ENCODE data around the gene PELI1.

PELI1 gene

DNA sequence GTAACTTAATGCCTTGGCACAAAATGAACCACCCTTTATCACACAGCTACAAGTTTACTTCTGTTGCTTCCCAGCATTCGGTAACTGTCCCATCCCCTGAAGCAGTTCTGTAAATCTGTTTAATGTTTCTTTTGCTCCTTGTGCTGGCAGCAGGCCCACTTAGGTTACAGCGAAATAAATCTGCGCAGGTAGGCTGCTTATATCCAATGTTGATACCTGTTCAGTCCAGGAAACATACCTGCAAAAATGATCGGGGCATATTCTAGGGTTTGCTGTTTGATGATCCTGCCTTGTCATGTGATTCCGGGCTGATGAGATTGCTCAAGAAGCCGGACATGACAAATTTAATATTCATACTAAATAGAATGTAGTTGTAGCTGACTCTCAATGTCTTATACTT, 23.3 kb downstream of the PELI1 start:
- in situ Hi-C loops (cut with MboI; ENCODE audit: low sequenced_read_pairs, unreplicated experiment) = no loop called here
- no peak for DNase-seq (ENCODE audit: low spot score)

DNA sequence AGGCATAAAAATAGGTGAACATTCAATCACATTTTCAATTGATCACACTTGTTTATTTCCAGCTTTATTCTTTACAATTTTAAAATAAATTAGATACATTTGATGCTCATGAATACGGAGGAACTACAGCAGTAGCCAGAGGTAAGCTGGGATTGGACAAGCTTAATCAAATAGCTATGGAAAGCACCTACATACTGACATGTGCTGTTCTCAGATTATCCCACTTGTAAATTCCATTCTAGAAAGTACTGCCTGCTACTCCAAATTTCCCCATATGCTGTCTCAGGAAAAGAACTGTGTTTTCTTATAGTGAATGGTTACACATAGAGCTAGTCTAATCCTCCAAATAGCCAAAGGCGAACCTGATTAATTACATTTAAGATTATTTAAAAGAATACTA, 24.2 kb downstream of the PELI1 start:
- in situ Hi-C loops (cut with MboI; ENCODE audit: low sequenced_read_pairs, unreplicated experiment) = no loop called here
- DNase-seq (ENCODE audit: low spot score) = no peak
- TF ChIP-seq, protein P1, sequence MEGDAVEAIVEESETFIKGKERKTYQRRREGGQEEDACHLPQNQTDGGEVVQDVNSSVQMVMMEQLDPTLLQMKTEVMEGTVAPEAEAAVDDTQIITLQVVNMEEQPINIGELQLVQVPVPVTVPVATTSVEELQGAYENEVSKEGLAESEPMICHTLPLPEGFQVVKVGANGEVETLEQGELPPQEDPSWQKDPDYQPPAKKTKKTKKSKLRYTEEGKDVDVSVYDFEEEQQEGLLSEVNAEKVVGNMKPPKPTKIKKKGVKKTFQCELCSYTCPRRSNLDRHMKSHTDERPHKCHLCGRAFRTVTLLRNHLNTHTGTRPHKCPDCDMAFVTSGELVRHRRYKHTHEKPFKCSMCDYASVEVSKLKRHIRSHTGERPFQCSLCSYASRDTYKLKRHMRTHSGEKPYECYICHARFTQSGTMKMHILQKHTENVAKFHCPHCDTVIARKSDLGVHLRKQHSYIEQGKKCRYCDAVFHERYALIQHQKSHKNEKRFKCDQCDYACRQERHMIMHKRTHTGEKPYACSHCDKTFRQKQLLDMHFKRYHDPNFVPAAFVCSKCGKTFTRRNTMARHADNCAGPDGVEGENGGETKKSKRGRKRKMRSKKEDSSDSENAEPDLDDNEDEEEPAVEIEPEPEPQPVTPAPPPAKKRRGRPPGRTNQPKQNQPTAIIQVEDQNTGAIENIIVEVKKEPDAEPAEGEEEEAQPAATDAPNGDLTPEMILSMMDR (IDR thresholded peaks at IDR 0.05; ENCODE audit: borderline replicate concordance, control extremely low read depth, extremely low read depth, insufficient read depth, missing control alignments) = no peak

More for the DNA sequence above, 23.3 kb downstream of the PELI1 start:
- TF ChIP-seq, protein P1 (IDR thresholded peaks at IDR 0.05; ENCODE audit: borderline replicate concordance, control extremely low read depth, extremely low read depth, insufficient read depth, missing control alignments) = no peak

DNA sequence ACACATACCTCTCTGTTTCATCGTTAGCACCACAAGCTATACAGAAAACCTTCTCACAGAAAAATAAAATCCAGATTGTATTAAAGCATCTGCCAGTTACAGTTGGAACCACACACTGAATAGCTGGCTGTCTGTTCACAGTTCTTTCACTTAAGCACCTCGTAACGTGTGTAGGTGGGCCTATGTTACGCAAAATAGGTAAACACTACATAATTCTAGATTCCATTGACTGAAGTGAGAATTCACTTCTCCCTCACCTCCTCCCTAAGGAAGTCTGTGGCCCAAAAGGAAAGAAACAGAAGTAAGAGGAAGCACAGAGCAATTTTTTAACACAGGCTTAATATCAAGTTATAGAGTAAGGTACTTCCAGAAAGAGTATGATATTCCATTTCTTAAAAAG, 24.9 kb downstream of the PELI1 start:
- TF ChIP-seq, protein P1 (IDR thresholded peaks at IDR 0.05; ENCODE audit: borderline replicate concordance, control extremely low read depth, extremely low read depth, insufficient read depth, missing control alignments) = no peak
- no peak for DNase-seq (ENCODE audit: low spot score)
- in situ Hi-C loops (cut with MboI; ENCODE audit: low sequenced_read_pairs, unreplicated experiment) = no loop called here

DNA sequence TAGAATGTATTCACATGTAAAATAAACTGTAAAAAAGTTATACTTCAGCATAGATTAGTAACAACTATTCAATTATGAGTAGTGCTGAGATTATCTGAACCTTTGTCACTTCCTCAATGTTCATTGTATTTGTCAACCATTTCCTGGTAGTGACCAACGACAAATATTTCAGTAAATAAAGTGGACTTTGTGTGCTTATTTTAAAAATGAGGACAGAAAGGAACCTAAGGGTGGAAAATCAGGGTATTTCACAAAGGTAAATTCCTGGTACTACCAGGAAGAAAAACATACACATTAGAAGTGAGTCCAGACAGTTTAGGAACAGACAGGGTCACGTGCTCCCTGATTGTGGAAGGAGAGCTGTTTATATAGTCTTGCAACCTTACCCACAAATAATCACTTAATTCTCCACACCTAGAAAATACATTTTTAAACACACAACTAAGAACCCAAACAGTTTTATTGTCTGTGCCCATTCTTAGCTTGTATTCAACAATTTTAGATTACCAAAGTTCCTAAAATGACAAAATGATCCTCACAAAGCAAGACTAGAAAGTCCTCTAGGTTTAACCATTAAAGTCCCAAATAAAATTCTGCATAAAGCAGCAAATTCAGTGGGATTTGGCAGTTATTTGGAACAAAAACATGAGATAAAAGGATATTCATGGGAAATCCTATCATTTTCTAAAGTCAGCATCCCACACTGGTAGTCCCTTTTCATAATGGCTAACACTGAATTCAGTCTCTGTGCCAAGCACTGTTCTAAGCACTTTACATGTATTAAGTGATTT, 28.2 kb downstream of the PELI1 start:
- no peak for DNase-seq (ENCODE audit: low spot score)
- TF ChIP-seq, protein P1 (IDR thresholded peaks at IDR 0.05; ENCODE audit: borderline replicate concordance, control extremely low read depth, extremely low read depth, insufficient read depth, missing control alignments) = no peak
- in situ Hi-C loops (cut with MboI; ENCODE audit: low sequenced_read_pairs, unreplicated experiment) = no loop called here

DNA sequence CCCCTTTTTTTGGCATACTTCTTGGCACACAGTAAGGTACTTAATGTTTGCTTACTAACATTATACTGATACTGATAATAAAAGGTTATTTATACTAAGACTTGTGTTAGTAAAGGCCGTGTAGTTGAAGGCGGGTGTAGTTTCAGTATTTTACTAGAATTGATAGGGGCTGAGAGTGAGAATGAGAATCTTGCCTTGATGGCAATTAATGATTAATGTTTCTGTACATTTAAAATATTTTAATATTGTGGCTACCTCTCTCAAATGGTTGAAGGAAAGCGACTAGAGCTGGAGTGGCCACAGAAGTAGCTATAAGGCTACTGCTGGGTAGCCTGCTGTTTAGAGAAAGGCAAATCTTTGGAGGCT, 29.3 kb downstream of the PELI1 start:
- DNase-seq (ENCODE audit: low spot score) = no peak
- in situ Hi-C loops (cut with MboI; ENCODE audit: low sequenced_read_pairs, unreplicated experiment) = no loop called here
- TF ChIP-seq, protein P1 (IDR thresholded peaks at IDR 0.05; ENCODE audit: borderline replicate concordance, control extremely low read depth, extremely low read depth, insufficient read depth, missing control alignments) = no peak

DNA sequence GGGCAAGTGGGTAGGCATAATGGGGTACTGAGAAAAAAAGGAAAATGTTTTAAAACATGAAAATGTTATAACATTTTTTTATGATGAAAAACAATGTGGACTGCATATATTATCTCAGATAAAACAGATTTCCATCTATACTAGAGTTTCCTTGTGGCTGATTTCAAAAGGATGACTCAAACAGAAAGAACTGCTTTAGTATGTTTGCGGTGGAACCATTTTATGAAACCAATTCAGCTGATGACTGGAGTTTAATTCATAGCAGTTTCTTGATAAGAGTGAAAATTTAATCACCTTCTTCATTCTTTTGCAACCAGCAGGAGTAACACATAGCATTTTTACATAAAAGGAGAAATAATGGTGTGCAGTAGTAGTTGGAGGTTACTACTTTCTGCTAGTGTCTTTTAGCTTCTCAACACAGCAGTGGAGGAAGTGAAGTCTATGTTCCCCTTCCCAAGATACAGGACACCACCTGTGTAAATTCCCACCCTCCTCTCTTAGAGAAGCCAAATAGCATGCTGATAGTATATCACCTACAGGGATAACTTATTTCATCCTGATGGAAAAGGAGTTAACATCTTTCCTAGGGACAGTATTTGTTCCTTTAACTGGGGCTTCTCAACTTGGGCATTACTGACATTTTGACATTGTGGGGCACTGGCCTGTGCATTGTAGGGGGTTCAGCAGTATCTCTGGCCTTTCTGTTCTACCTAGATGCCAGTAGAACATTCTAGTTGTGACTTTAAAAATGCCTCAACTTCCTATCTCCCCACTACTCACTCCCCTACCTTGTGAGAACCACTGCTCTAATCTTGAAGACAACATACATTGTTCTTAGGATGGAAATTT, 29.9 kb downstream of the PELI1 start:
- DNase-seq (ENCODE audit: low spot score) = no peak
- in situ Hi-C loops (cut with MboI; ENCODE audit: low sequenced_read_pairs, unreplicated experiment) = no loop called here
- TF ChIP-seq, protein P1 (IDR thresholded peaks at IDR 0.05; ENCODE audit: borderline replicate concordance, control extremely low read depth, extremely low read depth, insufficient read depth, missing control alignments) = no peak
